NOMO-1 treated with dmso at 0.1 percent for 144 hours (cell line): Measurements from ENCODE around the gene CENPU.
A peak's percentile ranks its signal among the peaks of the same experiment; 100 is the strongest.

Source experiments
- DNase-seq: peaks from one replicate; lab custom pipeline; 2025; ENCODE audit not compliant: unreplicated experiment; lab: John Stamatoyannopoulos, UW

Gene CENPU

GRCh38 chr4:184713887-184714286 is 20.0 kb downstream of the CENPU start:
- no peak for DNase-seq

GRCh38 chr4:184712322-184712721 is 21.6 kb downstream of the CENPU start:
- no peak for DNase-seq

- no peak for DNase-seq
Measured at GRCh38 chr4:184706453-184706852, 27.4 kb downstream of the CENPU start.

- DNase-seq: no peak
Measured at GRCh38 chr4:184705692-184706091, 28.2 kb downstream of the CENPU start.

- DNase-seq: no peak
Measured at GRCh38 chr4:184702114-184702513, 31.8 kb downstream of the CENPU start.

GRCh38 chr4:184699941-184700340 is 34.0 kb downstream of the CENPU start:
- no peak for DNase-seq

- no peak for DNase-seq
Measured at GRCh38 chr4:184697956-184698355, 35.9 kb downstream of the CENPU start.

- no peak for DNase-seq
Measured at GRCh38 chr4:184695178-184695896, 38.6 kb downstream of the CENPU start.

GRCh38 chr4:184694412-184694956 is 39.4 kb downstream of the CENPU start:
- no peak for DNase-seq

- no peak for DNase-seq
Measured at GRCh38 chr4:184693056-184693455, 40.8 kb downstream of the CENPU start.

GRCh38 chr4:184689681-184690080 is 44.2 kb downstream of the CENPU start:
- no peak for DNase-seq

- DNase-seq: no peak
Measured at GRCh38 chr4:184688447-184688846, 45.4 kb downstream of the CENPU start.

- no peak for DNase-seq
Measured at GRCh38 chr4:184688005-184688404, 45.9 kb downstream of the CENPU start.

GRCh38 chr4:184684491-184685189 is 49.3 kb downstream of the CENPU start:
- DNase-seq: peak; percentile 87

GRCh38 chr4:184681916-184682315 is 52.0 kb downstream of the CENPU start:
- no peak for DNase-seq

GRCh38 chr4:184680698-184681097 is 53.2 kb downstream of the CENPU start:
- no peak for DNase-seq

GRCh38 chr4:184675821-184676492 is 57.9 kb downstream of the CENPU start:
- no peak for DNase-seq

GRCh38 chr4:184675018-184675417 is 58.9 kb downstream of the CENPU start:
- no peak for DNase-seq

- DNase-seq: no peak
Measured at GRCh38 chr4:184674011-184674410, 59.9 kb downstream of the CENPU start.

- no peak for DNase-seq
Measured at GRCh38 chr4:184672741-184673140, 61.2 kb downstream of the CENPU start.

GRCh38 chr4:184671101-184671500 is 62.8 kb downstream of the CENPU start:
- no peak for DNase-seq

GRCh38 chr4:184669251-184669650 is 64.6 kb downstream of the CENPU start:
- no peak for DNase-seq
